Loucy (cell line): ENCODE results near the gene TRMO.

Experiments used
- H2AFZ ChIP-seq: fragments of 200-600 bp; sonication (generic); 2 replicates; pipeline ENCODE4 v1.6.0; 2016; ENCODE audit warnings: antibody characterized with exemption, mild to moderate bottlenecking, low read length, moderate library complexity
- H3F3A ChIP-seq: fragments of 200-600 bp; 2 replicates; pipeline ENCODE4 v1.6.0; 2016; ENCODE audit warnings: antibody characterized with exemption, low read depth, mild to moderate bottlenecking
- H3K27me3 ChIP-seq: fragments of 200-600 bp; sonication (generic); 2 replicates; pipeline ENCODE4 v1.6.1; 2014; ENCODE audit warnings: low read length, mild to moderate bottlenecking; ENCODE audit not compliant: insufficient read depth, poor library complexity, severe bottlenecking
- H3K36me3 ChIP-seq: fragments of 200-600 bp; sonication (generic); 2 replicates; pipeline ENCODE4 v1.6.1; 2016; ENCODE audit warnings: low read length; ENCODE audit not compliant: insufficient read depth
- H3K4me1 ChIP-seq: fragments of 200-600 bp; sonication (generic); 2 replicates; pipeline ENCODE4 v1.5.1; 2014; ENCODE audit warnings: low read length, mild to moderate bottlenecking; ENCODE audit not compliant: insufficient read depth, poor library complexity, severe bottlenecking
- H3K4me2 ChIP-seq: fragments of 200-600 bp; sonication (generic); 2 replicates; pipeline ENCODE4 v1.6.0; 2014; ENCODE audit warnings: antibody characterized with exemption, low read length, low read depth, mild to moderate bottlenecking; ENCODE audit not compliant: poor library complexity, severe bottlenecking
- H3K4me3 ChIP-seq: fragments of 200-600 bp; sonication (generic); 2 replicates; pipeline ENCODE4 v1.5.1; 2014; ENCODE audit warnings: low read length, mild to moderate bottlenecking, mixed read lengths; ENCODE audit not compliant: poor library complexity, severe bottlenecking
- H3K79me2 ChIP-seq: fragments of 200-600 bp; sonication (generic); 2 replicates; pipeline ENCODE4 v1.6.1; 2014; ENCODE audit warnings: low read length; ENCODE audit not compliant: insufficient read depth
- H3K9ac ChIP-seq: fragments of 200-600 bp; sonication (generic); 2 replicates; pipeline ENCODE4 v1.6.0; 2014; ENCODE audit warnings: mild to moderate bottlenecking, low read depth, low read length, moderate library complexity; ENCODE audit not compliant: poor library complexity, severe bottlenecking
- H3K9me2 ChIP-seq: fragments of 200-600 bp; sonication (generic); replicated peaks from 2 replicates; pipeline ENCODE4 v1.6.1; 2016; ENCODE audit warnings: low read depth, low read length, mixed read lengths
- H3K9me3 ChIP-seq: fragments of 200-600 bp; sonication (generic); 2 replicates; pipeline ENCODE4 v1.6.1; 2014; ENCODE audit warnings: mild to moderate bottlenecking, antibody characterized with exemption, low read length, low read depth; ENCODE audit not compliant: insufficient read depth
- H4K20me1 ChIP-seq: fragments of 200-600 bp; sonication (generic); 2 replicates; pipeline ENCODE4 v1.6.0; 2014; ENCODE audit warnings: antibody characterized with exemption, low read length, mild to moderate bottlenecking; ENCODE audit not compliant: insufficient read depth, poor library complexity, severe bottlenecking
- EZH2phosphoT487 ChIP-seq: fragments of 200-600 bp; IDR thresholded peaks from 2 replicates; pipeline ENCODE4 v1.6.1; 2018; ENCODE audit warnings: antibody characterized with exemption, mild to moderate bottlenecking, moderate library complexity, borderline replicate concordance
- TF ChIP-seq, protein P1 (sequence below): fragments of 200-600 bp; sonication (generic); conservative IDR thresholded peaks from 2 replicates; pipeline ENCODE4 v1.5.1; 2014; ENCODE audit warnings: mild to moderate bottlenecking, antibody characterized with exemption, low read length

The TRMO gene

GRCh38 chr9:97900103-97900737 lies 22.1 kb downstream of the TRMO start:
- Histone ChIP-seq H3K36me3 (no peaks in the 10 kb centered on the region), H3K9me3 (no peaks in the 10 kb centered on the region), H3K79me2 (no peaks in the 10 kb centered on the region), H3K4me1 (peaks cover 7% of the 10 kb centered on the region), H3F3A (no peaks in the 10 kb centered on the region), H3K9me2 (no peaks in the 10 kb centered on the region), H2AFZ (no peak overlapping the region), H3K27me3 (no peaks in the 10 kb centered on the region), H4K20me1 (no peaks in the 10 kb centered on the region), H3K9ac (no peak overlapping the region), H3K4me2 (no peak overlapping the region), H3K4me3 (no peak overlapping the region)
- TF ChIP-seq, protein P1, sequence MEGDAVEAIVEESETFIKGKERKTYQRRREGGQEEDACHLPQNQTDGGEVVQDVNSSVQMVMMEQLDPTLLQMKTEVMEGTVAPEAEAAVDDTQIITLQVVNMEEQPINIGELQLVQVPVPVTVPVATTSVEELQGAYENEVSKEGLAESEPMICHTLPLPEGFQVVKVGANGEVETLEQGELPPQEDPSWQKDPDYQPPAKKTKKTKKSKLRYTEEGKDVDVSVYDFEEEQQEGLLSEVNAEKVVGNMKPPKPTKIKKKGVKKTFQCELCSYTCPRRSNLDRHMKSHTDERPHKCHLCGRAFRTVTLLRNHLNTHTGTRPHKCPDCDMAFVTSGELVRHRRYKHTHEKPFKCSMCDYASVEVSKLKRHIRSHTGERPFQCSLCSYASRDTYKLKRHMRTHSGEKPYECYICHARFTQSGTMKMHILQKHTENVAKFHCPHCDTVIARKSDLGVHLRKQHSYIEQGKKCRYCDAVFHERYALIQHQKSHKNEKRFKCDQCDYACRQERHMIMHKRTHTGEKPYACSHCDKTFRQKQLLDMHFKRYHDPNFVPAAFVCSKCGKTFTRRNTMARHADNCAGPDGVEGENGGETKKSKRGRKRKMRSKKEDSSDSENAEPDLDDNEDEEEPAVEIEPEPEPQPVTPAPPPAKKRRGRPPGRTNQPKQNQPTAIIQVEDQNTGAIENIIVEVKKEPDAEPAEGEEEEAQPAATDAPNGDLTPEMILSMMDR: no peak
- TF ChIP-seq EZH2phosphoT487: no peak

DNA sequence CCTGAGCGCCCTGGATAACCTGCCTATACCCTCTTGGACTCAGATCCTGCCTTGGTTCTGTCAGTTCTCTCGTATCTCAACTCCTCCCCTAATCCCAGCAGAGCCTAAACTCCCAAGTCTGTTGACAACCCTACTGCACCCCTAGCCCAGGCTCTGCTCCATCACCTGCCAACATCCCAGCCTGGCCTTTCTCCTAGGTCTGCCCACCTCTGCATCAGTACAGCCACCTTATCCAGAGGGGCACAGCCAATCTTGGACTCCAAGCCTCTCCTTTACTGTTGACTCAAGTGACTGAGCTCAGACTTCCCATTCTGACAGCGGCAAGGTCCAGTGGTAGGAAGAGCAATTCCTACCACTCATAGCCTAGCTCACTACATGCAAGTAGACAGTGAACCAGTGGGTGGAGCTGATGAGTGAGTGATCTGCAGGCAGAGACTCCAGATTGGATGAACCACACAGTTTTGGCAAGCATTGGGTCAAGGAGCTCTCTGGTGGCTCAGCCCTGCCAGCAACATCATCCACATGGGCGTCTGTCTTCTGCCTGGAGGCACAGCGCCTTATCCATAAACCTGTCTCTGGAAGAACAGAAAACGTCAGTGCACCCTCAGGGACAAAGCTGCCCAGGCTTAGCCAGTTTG lies 26.5 kb downstream of the TRMO start:
- Histone ChIP-seq H3F3A (no peaks in the 10 kb centered on the region), H3K79me2 (no peaks in the 10 kb centered on the region), H3K9ac (no peak overlapping the region), H4K20me1 (no peaks in the 10 kb centered on the region), H3K9me3 (no peaks in the 10 kb centered on the region), H3K27me3 (no peaks in the 10 kb centered on the region), H3K4me1 (no peaks in the 10 kb centered on the region), H2AFZ (no peak overlapping the region), H3K4me3 (no peak overlapping the region), H3K36me3 (no peaks in the 10 kb centered on the region), H3K4me2 (no peak overlapping the region), H3K9me2 (no peaks in the 10 kb centered on the region)
- TF ChIP-seq EZH2phosphoT487: no peak
- TF ChIP-seq, protein P1: peak; percentile 47

GRCh38 chr9:97895211-97895610 lies 27.1 kb downstream of the TRMO start:
- no peak for TF ChIP-seq EZH2phosphoT487
- TF ChIP-seq, protein P1: no peak
- Histone ChIP-seq H3F3A (no peaks in the 10 kb centered on the region), H3K4me2 (no peak overlapping the region), H3K9me2 (no peaks in the 10 kb centered on the region), H3K4me3 (no peak overlapping the region), H3K79me2 (no peaks in the 10 kb centered on the region), H3K9ac (no peak overlapping the region), H3K4me1 (no peaks in the 10 kb centered on the region), H3K36me3 (no peaks in the 10 kb centered on the region), H3K27me3 (no peaks in the 10 kb centered on the region), H4K20me1 (no peaks in the 10 kb centered on the region), H2AFZ (no peak overlapping the region), H3K9me3 (no peaks in the 10 kb centered on the region)
